ENCODE measurements around the gene LMAN1L.

GRCh38 chr15:74867466-74868038 is 54.9 kb downstream of the LMAN1L start:
- TF ChIP-seq CTCF (IDR thresholded peaks at IDR 0.05) (no peak), JUN (CRISPR knock-in tag; IDR thresholded peaks at IDR 0.05) (no peak), ESRRA (CRISPR knock-in tag; IDR thresholded peaks at IDR 0.05; ENCODE audit: borderline replicate concordance) (no peak)
- TF ChIP-seq, protein P1, sequence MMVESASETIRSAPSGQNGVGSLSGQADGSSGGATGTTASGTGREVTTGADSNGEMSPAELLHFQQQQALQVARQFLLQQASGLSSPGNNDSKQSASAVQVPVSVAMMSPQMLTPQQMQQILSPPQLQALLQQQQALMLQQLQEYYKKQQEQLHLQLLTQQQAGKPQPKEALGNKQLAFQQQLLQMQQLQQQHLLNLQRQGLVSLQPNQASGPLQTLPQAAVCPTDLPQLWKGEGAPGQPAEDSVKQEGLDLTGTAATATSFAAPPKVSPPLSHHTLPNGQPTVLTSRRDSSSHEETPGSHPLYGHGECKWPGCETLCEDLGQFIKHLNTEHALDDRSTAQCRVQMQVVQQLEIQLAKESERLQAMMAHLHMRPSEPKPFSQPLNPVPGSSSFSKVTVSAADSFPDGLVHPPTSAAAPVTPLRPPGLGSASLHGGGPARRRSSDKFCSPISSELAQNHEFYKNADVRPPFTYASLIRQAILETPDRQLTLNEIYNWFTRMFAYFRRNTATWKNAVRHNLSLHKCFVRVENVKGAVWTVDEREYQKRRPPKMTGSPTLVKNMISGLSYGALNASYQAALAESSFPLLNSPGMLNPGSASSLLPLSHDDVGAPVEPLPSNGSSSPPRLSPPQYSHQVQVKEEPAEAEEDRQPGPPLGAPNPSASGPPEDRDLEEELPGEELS (CRISPR knock-in tag; IDR thresholded peaks at IDR 0.05): no peak
